ENCODE data around the gene CDHR2. TPM values are rescaled to one million over a fixed set of nuclear protein-coding genes. Genes with fewer than 3 reads are reported as not detected.
A peak's percentile ranks its signal among the peaks of the same experiment; 100 is the strongest.
"Not testable (repeated sequence)": the region's sequence is repeated elsewhere in the genome, so short reads cannot be mapped to it uniquely, and the experiment has no call there.

The CDHR2 gene
- total and polyA plus RNA-seq, 4 donors = 0.20 to 23.0 (median 10.9) TPM

DNA sequence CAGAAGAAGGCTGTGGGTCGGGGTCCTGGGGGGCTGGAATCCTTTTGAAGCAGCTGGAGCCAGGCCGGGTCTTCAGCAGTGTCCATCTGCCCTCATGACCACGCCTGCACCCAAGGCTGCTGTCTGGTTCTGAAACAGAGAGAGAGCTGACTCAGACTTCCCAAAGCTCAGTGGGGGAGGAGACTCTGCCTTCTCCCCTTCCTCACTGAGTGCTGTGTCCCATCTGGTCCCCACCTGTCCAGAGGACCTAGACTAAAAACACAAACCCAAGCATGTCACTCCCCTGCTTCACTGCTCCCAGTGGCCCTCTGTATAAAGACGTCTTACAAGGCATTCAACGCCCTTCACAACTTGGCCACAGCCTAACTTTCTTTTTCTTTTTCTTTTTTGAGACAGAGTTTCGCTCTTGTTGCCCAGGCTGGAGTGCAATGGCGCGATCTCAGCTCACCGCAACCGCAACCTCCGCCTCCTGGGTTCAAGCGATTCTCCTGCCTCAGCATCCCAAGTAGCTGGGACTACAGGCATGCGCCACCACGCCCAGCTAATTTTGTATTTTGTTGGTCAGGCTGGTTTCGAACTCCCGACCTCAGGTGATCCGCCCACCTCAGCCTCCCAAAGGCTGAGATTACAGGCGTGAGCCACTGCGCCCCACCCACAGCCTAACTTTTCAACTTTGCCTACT, 50.7 kb downstream of the CDHR2 start:
- WGBS (ENCODE audit: insufficient coverage) = 87% methylated on average over 19 of the region's 19 CpGs
- H3K9me3 ChIP-seq (ENCODE audit: control insufficient read depth, insufficient read depth, low read length); H3K4me3 ChIP-seq (ENCODE audit: low read depth, low read length); H3K4me1 ChIP-seq (ENCODE audit: control insufficient read depth, insufficient read depth, low read length); DNase-seq (ENCODE audit: low read depth in 4 of 6, low spot score in 6 of 6); H3K27me3 ChIP-seq (ENCODE audit: control insufficient read depth, insufficient read depth, low read length); H3K27ac ChIP-seq (ENCODE audit: low read depth, low read length): not testable (repeated sequence)
- H3K36me3 ChIP-seq (ENCODE audit: control insufficient read depth, insufficient read depth, low read length) = peaks cover 47% of the 10 kb centered on the region

DNA sequence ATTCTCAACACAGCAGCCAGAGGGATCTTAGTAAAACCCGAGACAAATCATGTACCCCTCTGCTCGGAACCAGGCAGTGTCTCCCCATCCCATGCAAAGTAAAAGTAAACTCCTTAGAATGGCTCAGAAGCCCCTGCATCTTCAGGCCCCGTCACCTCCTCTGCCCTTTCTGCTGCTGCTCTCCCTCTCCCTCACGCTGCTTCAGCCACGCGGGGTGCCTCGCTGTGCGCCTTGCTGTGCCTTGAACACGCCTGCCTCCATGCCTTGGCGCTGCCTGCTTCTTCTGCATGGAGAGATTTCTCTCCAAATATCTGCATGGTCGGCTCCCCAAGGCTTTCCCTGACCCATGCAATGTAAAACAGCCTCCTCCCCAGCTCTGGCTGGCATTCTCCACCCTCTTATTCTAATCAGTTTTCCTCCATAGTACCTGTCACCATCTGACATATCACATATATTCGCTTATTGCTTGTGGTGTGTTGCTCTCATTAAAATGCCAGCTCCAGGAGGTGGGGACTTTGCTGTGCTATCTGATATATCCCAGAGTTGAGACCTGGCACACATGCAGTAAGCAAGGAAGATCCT, 52.9 kb downstream of the CDHR2 start:
- Histone ChIP-seq H3K36me3 (ENCODE audit: control insufficient read depth, insufficient read depth, low read length) (peaks cover 33% of the 10 kb centered on the region), H3K27me3 (ENCODE audit: control insufficient read depth, insufficient read depth, low read length) (no peaks in the 10 kb centered on the region), H3K4me3 (ENCODE audit: low read depth, low read length) (no peak overlapping the region), H3K27ac (ENCODE audit: low read depth, low read length) (no peak overlapping the region), H3K9me3 (ENCODE audit: control insufficient read depth, insufficient read depth, low read length) (no peaks in the 10 kb centered on the region), H3K4me1 (ENCODE audit: control insufficient read depth, insufficient read depth, low read length) (peaks cover 14% of the 10 kb centered on the region)
- peak in 1 of 6 donors; percentile 43 for DNase-seq (ENCODE audit: low read depth in 4 of 6, low spot score in 6 of 6)
- 65% methylated on average over 11 of the region's 12 CpGs for WGBS (ENCODE audit: insufficient coverage)

- H3K36me3 ChIP-seq (ENCODE audit: control insufficient read depth, insufficient read depth, low read length) = peaks cover 24% of the 10 kb centered on the region
- H3K27ac ChIP-seq (ENCODE audit: low read depth, low read length) = no peak overlapping the region
- no peak overlapping the region for H3K4me3 ChIP-seq (ENCODE audit: low read depth, low read length)
- no peak for DNase-seq (ENCODE audit: low read depth in 4 of 6, low spot score in 6 of 6)
- 38% methylated on average over 2 of the region's 2 CpGs for WGBS (ENCODE audit: insufficient coverage)
- H3K9me3 ChIP-seq (ENCODE audit: control insufficient read depth, insufficient read depth, low read length) = no peaks in the 10 kb centered on the region
- peaks cover 14% of the 10 kb centered on the region for H3K4me1 ChIP-seq (ENCODE audit: control insufficient read depth, insufficient read depth, low read length)
- no peaks in the 10 kb centered on the region for H3K27me3 ChIP-seq (ENCODE audit: control insufficient read depth, insufficient read depth, low read length)
Measured at GRCh38 chr5:176603091-176603490, 53.9 kb downstream of the CDHR2 start.

- no peaks in the 10 kb centered on the region for H3K27me3 ChIP-seq (ENCODE audit: control insufficient read depth, insufficient read depth, low read length)
- peaks cover 30% of the 10 kb centered on the region for H3K4me1 ChIP-seq (ENCODE audit: control insufficient read depth, insufficient read depth, low read length)
- no peak overlapping the region for H3K27ac ChIP-seq (ENCODE audit: low read depth, low read length)
- peaks cover 7% of the 10 kb centered on the region for H3K36me3 ChIP-seq (ENCODE audit: control insufficient read depth, insufficient read depth, low read length)
- no peak overlapping the region for H3K4me3 ChIP-seq (ENCODE audit: low read depth, low read length)
- H3K9me3 ChIP-seq (ENCODE audit: control insufficient read depth, insufficient read depth, low read length) = no peaks in the 10 kb centered on the region
- WGBS (ENCODE audit: insufficient coverage) = 33% methylated on average over 1 of the region's 3 CpGs
- DNase-seq (ENCODE audit: low read depth in 4 of 6, low spot score in 6 of 6) = no peak
Measured at GRCh38 chr5:176606032-176606431, 56.9 kb downstream of the CDHR2 start.

DNA sequence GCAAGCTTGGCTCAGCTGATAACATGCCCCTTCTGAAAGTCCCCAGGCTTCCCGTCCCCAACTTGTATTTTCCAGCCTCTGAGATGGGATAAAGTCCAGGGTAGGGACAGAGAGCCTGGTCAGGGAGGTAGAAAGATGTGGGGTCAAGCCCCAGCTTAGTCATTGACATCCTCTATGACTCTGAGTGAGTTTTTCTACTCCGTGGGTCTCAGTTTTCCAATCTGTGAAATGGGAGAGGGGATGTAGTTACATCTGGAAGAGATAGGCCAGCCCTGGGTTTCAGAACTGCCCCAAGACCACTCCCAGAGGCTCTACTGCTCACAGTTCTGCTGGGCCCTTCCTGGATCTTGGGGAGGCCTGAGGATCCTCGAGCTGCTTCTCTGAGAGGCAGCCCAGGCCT, 57.7 kb downstream of the CDHR2 start:
- Histone ChIP-seq H3K36me3 (ENCODE audit: control insufficient read depth, insufficient read depth, low read length) (peaks cover 7% of the 10 kb centered on the region), H3K4me1 (ENCODE audit: control insufficient read depth, insufficient read depth, low read length) (peaks cover 28% of the 10 kb centered on the region), H3K27me3 (ENCODE audit: control insufficient read depth, insufficient read depth, low read length) (no peaks in the 10 kb centered on the region), H3K27ac (ENCODE audit: low read depth, low read length) (no peak overlapping the region), H3K4me3 (ENCODE audit: low read depth, low read length) (no peak overlapping the region), H3K9me3 (ENCODE audit: control insufficient read depth, insufficient read depth, low read length) (no peaks in the 10 kb centered on the region)
- 100% methylated on average over 1 of the region's 3 CpGs for WGBS (ENCODE audit: insufficient coverage)
- no peak for DNase-seq (ENCODE audit: low read depth in 4 of 6, low spot score in 6 of 6)

- peaks cover 31% of the 10 kb centered on the region for H3K4me1 ChIP-seq (ENCODE audit: control insufficient read depth, insufficient read depth, low read length)
- 88% methylated on average over 4 of the region's 4 CpGs for WGBS (ENCODE audit: insufficient coverage)
- no peaks in the 10 kb centered on the region for H3K9me3 ChIP-seq (ENCODE audit: control insufficient read depth, insufficient read depth, low read length)
- no peak overlapping the region for H3K4me3 ChIP-seq (ENCODE audit: low read depth, low read length)
- no peaks in the 10 kb centered on the region for H3K27me3 ChIP-seq (ENCODE audit: control insufficient read depth, insufficient read depth, low read length)
- no peak for DNase-seq (ENCODE audit: low read depth in 4 of 6, low spot score in 6 of 6)
- H3K27ac ChIP-seq (ENCODE audit: low read depth, low read length) = no peak overlapping the region
- peaks cover 4% of the 10 kb centered on the region for H3K36me3 ChIP-seq (ENCODE audit: control insufficient read depth, insufficient read depth, low read length)
Measured at GRCh38 chr5:176608142-176608705, 59.1 kb downstream of the CDHR2 start.

- H3K4me1 ChIP-seq (ENCODE audit: control insufficient read depth, insufficient read depth, low read length) = peaks cover 40% of the 10 kb centered on the region
- 11% methylated on average over 43 of the region's 46 CpGs for WGBS (ENCODE audit: insufficient coverage)
- no peaks in the 10 kb centered on the region for H3K27me3 ChIP-seq (ENCODE audit: control insufficient read depth, insufficient read depth, low read length)
- peak in 2 of 6 donors; percentile 62 to 74 for DNase-seq (ENCODE audit: low read depth in 4 of 6, low spot score in 6 of 6)
- H3K27ac ChIP-seq (ENCODE audit: low read depth, low read length) = no peak overlapping the region
- H3K36me3 ChIP-seq (ENCODE audit: control insufficient read depth, insufficient read depth, low read length) = peaks cover 4% of the 10 kb centered on the region
- peak overlapping the region; percentile 36 for H3K4me3 ChIP-seq (ENCODE audit: low read depth, low read length)
- no peaks in the 10 kb centered on the region for H3K9me3 ChIP-seq (ENCODE audit: control insufficient read depth, insufficient read depth, low read length)
Measured at GRCh38 chr5:176608937-176609723, 60.0 kb downstream of the CDHR2 start.

DNA sequence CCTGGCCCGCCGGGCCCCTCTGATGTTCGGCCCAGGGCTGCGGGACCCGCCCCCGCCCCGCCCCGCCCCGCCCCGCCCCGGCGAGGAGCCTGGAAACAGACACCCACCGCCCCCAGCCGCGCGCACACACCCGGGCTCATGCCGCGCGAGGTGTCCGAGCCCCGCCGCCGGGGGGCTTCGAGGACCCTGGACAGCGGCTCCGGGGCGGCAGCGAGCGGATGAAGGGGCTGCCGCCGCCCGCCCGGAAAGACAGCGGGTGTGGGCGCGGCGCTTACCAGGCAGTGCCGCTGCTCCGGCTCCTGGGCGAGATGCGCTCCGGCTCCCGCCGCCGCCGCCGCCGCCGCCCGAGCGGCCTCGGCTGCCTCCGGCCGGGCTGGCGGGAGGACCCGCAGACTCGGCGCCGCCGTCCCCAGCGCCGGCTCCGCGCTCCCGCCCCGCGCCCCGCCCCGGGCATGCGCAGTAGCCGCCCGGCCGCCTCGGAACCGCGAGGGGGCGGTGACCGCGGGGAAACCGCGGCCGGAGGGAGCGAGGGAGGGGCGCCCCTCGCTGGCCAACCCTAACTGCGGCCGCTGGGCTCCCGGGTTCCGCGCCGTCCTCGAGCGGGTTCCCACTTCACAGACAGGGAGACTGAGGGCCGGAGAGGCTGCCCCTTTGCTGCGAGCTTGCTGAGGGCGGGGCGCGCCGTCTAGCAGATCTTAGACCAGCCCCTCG, 60.7 kb downstream of the CDHR2 start, which contains the start of gene GPRIN1:
Gene GPRIN1, minus strand, starts transcription at position 433 of the 711 bp plus-strand sequence. CDS start 10,322 bp downstream, outside the sequence.
- peak within 1 kb of the TSS; percentile 56 for H3K4me3 ChIP-seq (ENCODE audit: low read depth, low read length)
- DNase-seq (ENCODE audit: low read depth in 4 of 6, low spot score in 6 of 6) = peak in 4 of 6 donors; percentile 61 to 94 (median 87)
- no peak within 1 kb of the TSS for H3K27ac ChIP-seq (ENCODE audit: low read depth, low read length)
- peaks cover 43% of the 10 kb centered on the region for H3K4me1 ChIP-seq (ENCODE audit: control insufficient read depth, insufficient read depth, low read length)
- WGBS (ENCODE audit: insufficient coverage) = under 1% methylated on average over 97 of the region's 101 CpGs
- H3K27me3 ChIP-seq (ENCODE audit: control insufficient read depth, insufficient read depth, low read length) = no peaks in the 10 kb centered on the region
- H3K9me3 ChIP-seq (ENCODE audit: control insufficient read depth, insufficient read depth, low read length) = no peaks in the 10 kb centered on the region
- peaks cover 4% of the 10 kb centered on the region for H3K36me3 ChIP-seq (ENCODE audit: control insufficient read depth, insufficient read depth, low read length)

DNA sequence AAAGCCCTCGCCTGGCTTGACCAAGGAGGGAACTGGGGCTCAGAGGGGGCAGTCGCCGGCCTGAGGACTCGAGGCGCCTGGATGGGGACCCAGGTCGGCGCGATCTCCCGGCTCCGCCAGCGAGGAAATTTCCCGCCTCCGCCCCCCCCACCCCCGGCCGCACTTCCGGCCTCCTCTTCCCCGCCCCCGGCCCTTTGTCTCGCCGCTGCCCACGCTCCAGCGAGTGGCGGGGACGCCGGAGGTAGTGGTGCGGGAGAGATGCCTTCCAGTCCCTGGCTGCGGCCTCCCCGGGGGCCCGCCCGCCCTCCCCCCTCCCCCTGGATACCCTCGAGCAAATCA, 61.3 kb downstream of the CDHR2 start:
- Histone ChIP-seq H3K36me3 (ENCODE audit: control insufficient read depth, insufficient read depth, low read length) (peaks cover 4% of the 10 kb centered on the region), H3K4me1 (ENCODE audit: control insufficient read depth, insufficient read depth, low read length) (peaks cover 43% of the 10 kb centered on the region), H3K9me3 (ENCODE audit: control insufficient read depth, insufficient read depth, low read length) (no peaks in the 10 kb centered on the region), H3K27me3 (ENCODE audit: control insufficient read depth, insufficient read depth, low read length) (no peaks in the 10 kb centered on the region), H3K4me3 (ENCODE audit: low read depth, low read length) (peak overlapping the region; percentile 56), H3K27ac (ENCODE audit: low read depth, low read length) (no peak overlapping the region)
- 0% methylated on average over 10 of the region's 31 CpGs for WGBS (ENCODE audit: insufficient coverage)
- peak in 2 of 6 donors; percentile 71 to 87 for DNase-seq (ENCODE audit: low read depth in 4 of 6, low spot score in 6 of 6)

All from spinal cord (tissue), 10 donors.